GM23338 (cell line): Measurements from ENCODE around the gene CFAP77. TPM values are rescaled to one million over a fixed set of nuclear protein-coding genes. Genes with fewer than 3 reads are reported as not detected.

Experiments
- ATAC-seq: fragments of 200-7000 bp; cut with Tn5 transposase; 3 replicates; pipeline ENCODE4 v1.9.1; 2020
- DNase-seq: peaks from one replicate; pipeline ENCODE4 v3.0.0-alpha.2; 2015; ENCODE audit warnings: low spot score
- H2AFZ ChIP-seq: fragments of 200-600 bp; sonication (generic); 2 replicates; pipeline ENCODE4 v1.8.0; 2016; ENCODE audit warnings: antibody characterized with exemption, mild to moderate bottlenecking, moderate library complexity
- H3F3A ChIP-seq: fragments of 200-600 bp; sonication (generic); replicated peaks from 2 replicates; pipeline ENCODE4 v1.8.0; 2017; ENCODE audit warnings: antibody characterized with exemption, mixed run types, low read depth
- H3K27ac ChIP-seq: fragments of 200-600 bp; sonication (generic); 2 replicates; pipeline ENCODE4 v1.6.1; 2016; ENCODE audit warnings: low read depth
- H3K27me3 ChIP-seq: fragments of 200-600 bp; sonication (generic); 2 replicates; pipeline ENCODE4 v1.8.0; 2016; ENCODE audit warnings: mild to moderate bottlenecking, mixed run types, moderate library complexity; ENCODE audit not compliant: insufficient read depth
- H3K36me3 ChIP-seq: fragments of 200-600 bp; sonication (generic); 2 replicates; pipeline ENCODE4 v1.8.0; 2016; ENCODE audit warnings: mild to moderate bottlenecking; ENCODE audit not compliant: insufficient read depth
- H3K4me1 ChIP-seq: fragments of 200-600 bp; sonication (generic); 2 replicates; pipeline ENCODE4 v1.8.0; 2016; ENCODE audit warnings: mild to moderate bottlenecking, moderate library complexity; ENCODE audit not compliant: insufficient read depth
- H3K4me2 ChIP-seq: fragments of 200-600 bp; sonication (generic); 2 replicates; pipeline ENCODE4 v1.7.1; 2017; ENCODE audit warnings: mixed run types
- H3K4me3 ChIP-seq: fragments of 200-600 bp; sonication (generic); 2 replicates; pipeline ENCODE4 v1.6.1; 2016; ENCODE audit warnings: mixed run types
- H3K79me2 ChIP-seq: fragments of 200-600 bp; sonication (generic); replicated peaks from 2 replicates; pipeline ENCODE4 v1.8.0; 2017; ENCODE audit warnings: mild to moderate bottlenecking; ENCODE audit not compliant: insufficient read depth
- H3K9me2 ChIP-seq: fragments of 200-600 bp; sonication (generic); 2 replicates; pipeline ENCODE4 v1.8.0; 2017; ENCODE audit not compliant: insufficient read depth
- H4K20me1 ChIP-seq: fragments of 200-600 bp; sonication (generic); replicated peaks from 2 replicates; pipeline ENCODE4 v1.8.0; 2017; ENCODE audit warnings: mild to moderate bottlenecking; ENCODE audit not compliant: insufficient read depth
- H3K27ac Mint-ChIP-seq: 2 replicates; pipeline ENCODE4 v1.8.0; 2020; ENCODE audit warnings: inconsistent platforms, mild to moderate bottlenecking, moderate library complexity, mixed read lengths
- H3K27me3 Mint-ChIP-seq: 3 replicates; pipeline ENCODE4 v1.8.0; 2022; ENCODE audit warnings: low read depth, mild to moderate bottlenecking, moderate library complexity, mixed read lengths, inconsistent platforms; ENCODE audit not compliant: insufficient read depth, poor library complexity
- H3K36me3 Mint-ChIP-seq: 3 replicates; pipeline ENCODE4 v1.8.0; 2021; ENCODE audit warnings: low read depth, mild to moderate bottlenecking, inconsistent platforms, moderate library complexity, mixed read lengths
- H3K4me1 Mint-ChIP-seq: 3 replicates; pipeline ENCODE4 v1.8.0; 2020; ENCODE audit warnings: mild to moderate bottlenecking, inconsistent platforms, mixed read lengths
- H3K4me3 Mint-ChIP-seq: 3 replicates; pipeline ENCODE4 v1.8.0; 2021; ENCODE audit warnings: moderate library complexity, mild to moderate bottlenecking, inconsistent platforms, mixed read lengths
- H3K9me3 Mint-ChIP-seq: 3 replicates; pipeline ENCODE4 v1.8.0; 2020; ENCODE audit warnings: moderate library complexity, mild to moderate bottlenecking, inconsistent platforms, mixed read lengths
- CREB1 ChIP-seq: fragments of 250-450 bp; sonication (Bioruptor Pico); IDR thresholded peaks from 2 replicates; pipeline ENCODE4 v1.5.0; 2020; ENCODE audit warnings: low read depth, mild to moderate bottlenecking, moderate library complexity
- CTCF ChIP-seq, 2 experiments: fragments of 200-600 bp in 1 of 2; sonication (generic) in 1 of 2; conservative IDR thresholded peaks; 2 replicates each; pipeline versions ENCODE4 v1.5.1 to v1.6.1; 2016 to 2017; ENCODE audit warnings: antibody characterized with exemption in 2 of 2, low read depth in 2 of 2, mild to moderate bottlenecking in 2 of 2, moderate library complexity in 1 of 2
- ETS1 ChIP-seq: IDR thresholded peaks from 2 replicates; pipeline ENCODE4 v1.6.1; 2016; ENCODE audit warnings: antibody characterized with exemption
- EZH2 ChIP-seq: fragments of 200-600 bp; sonication (generic); IDR thresholded peaks from one replicate; pipeline ENCODE4 v1.8.0; 2017; ENCODE audit warnings: antibody characterized with exemption, mild to moderate bottlenecking, low read depth; ENCODE audit not compliant: unreplicated experiment
- EZH2phosphoT487 ChIP-seq: fragments of 200-600 bp; sonication (generic); IDR thresholded peaks from one replicate; pipeline ENCODE4 v1.8.1; 2018; ENCODE audit warnings: antibody characterized with exemption; ENCODE audit not compliant: unreplicated experiment
- JUNB ChIP-seq: IDR thresholded peaks from one replicate; pipeline ENCODE4 v1.6.1; 2016; ENCODE audit warnings: antibody characterized with exemption; ENCODE audit not compliant: unreplicated experiment
- NANOG ChIP-seq: IDR thresholded peaks from 2 replicates; pipeline ENCODE4 v1.6.1; 2016; ENCODE audit warnings: antibody characterized with exemption, borderline replicate concordance
- POLR2AphosphoS5 ChIP-seq: IDR thresholded peaks from 2 replicates; pipeline ENCODE4 v1.6.1; 2016; ENCODE audit warnings: antibody characterized with exemption, low read depth
- REST ChIP-seq: IDR thresholded peaks from one replicate; pipeline ENCODE4 v1.6.1; 2018; ENCODE audit warnings: antibody characterized with exemption; ENCODE audit not compliant: unreplicated experiment
- STAT1 ChIP-seq: IDR thresholded peaks from one replicate; pipeline ENCODE4 v1.6.1; 2016; ENCODE audit warnings: antibody characterized with exemption; ENCODE audit not compliant: unreplicated experiment
- ZNF114 ChIP-seq: fragments of 250-450 bp; sonication (Bioruptor Pico); IDR thresholded peaks from 2 replicates; pipeline ENCODE4 v1.5.0; 2020; ENCODE audit warnings: mild to moderate bottlenecking, moderate library complexity
- ZNF331 ChIP-seq: fragments of 250-450 bp; sonication (Bioruptor Pico); IDR thresholded peaks from 2 replicates; pipeline ENCODE4 v1.5.0; 2020; ENCODE audit warnings: low read depth, mild to moderate bottlenecking, moderate library complexity
- ZNF462 ChIP-seq: fragments of 250-450 bp; sonication (Bioruptor Pico); IDR thresholded peaks from 2 replicates; pipeline ENCODE4 v1.5.0; 2020; ENCODE audit warnings: mild to moderate bottlenecking, moderate library complexity
- polyA plus RNA-seq: library from polyadenylated mRNA; unstranded; fragments of >200 nt; fragmentation: Nextera tagmentation; extraction: Ambion mirVana; gene quantifications from 2 replicates; pipeline ENCODE4 v1.2.1, GENCODE V29; 2016
- total RNA-seq: library from RNA; depleted of rRNA; stranded (reverse); fragments of >200 nt; shearing (Covaris generic); gene quantifications from 2 replicates; pipeline ENCODE4 v1.2.3, GENCODE V29; 2014

The CFAP77 gene
- total and polyA plus RNA-seq, 2 experiments from 2014 or later: 0.97 to 1.3 TPM

GRCh38 chr9:132545578-132545977 lies 135.6 kb downstream of the CFAP77 start:
- H2AFZ ChIP-seq: peak overlapping the region; percentile 100; the same call in 1 of the 2 replicates
- H3K27ac Mint-ChIP-seq: no peak overlapping the region
- H3K36me3 Mint-ChIP-seq: no peaks in the 10 kb centered on the region; the same call in 2 of the 3 replicates
- H3K9me2 ChIP-seq: no peaks in the 10 kb centered on the region
- peak overlapping the region; percentile 56 for H3K4me3 ChIP-seq
- no peaks in the 10 kb centered on the region for H3F3A ChIP-seq
- H3K4me1 ChIP-seq: peaks cover 3% of the 10 kb centered on the region; the same call in 1 of the 2 replicates
- no peak for DNase-seq
- TF ChIP-seq NANOG: no peak
- no peak for TF ChIP-seq POLR2AphosphoS5
- no peak for TF ChIP-seq CTCF (conservative IDR thresholded peaks at IDR 0.05; ENCODE audit: low read depth in 2 of 2)
- TF ChIP-seq ZNF114 (CRISPR knock-in tag): no peak
- TF ChIP-seq ZNF331: no peak
- TF ChIP-seq STAT1: no peak
- TF ChIP-seq ETS1: no peak
- TF ChIP-seq ZNF462 (CRISPR knock-in tag): no peak
- no peak for TF ChIP-seq REST
- TF ChIP-seq EZH2: no peak
- TF ChIP-seq EZH2phosphoT487: no peak
- TF ChIP-seq JUNB: no peak
- TF ChIP-seq CREB1 (CRISPR knock-in tag): no peak
- no peak overlapping the region for H3K27ac ChIP-seq
- H3K4me1 Mint-ChIP-seq: peaks cover 31% of the 10 kb centered on the region
- H3K27me3 Mint-ChIP-seq: peaks cover 20% of the 10 kb centered on the region
- H3K4me3 Mint-ChIP-seq: peak overlapping the region; percentile 74; the same call in 1 of the 3 replicates
- no peak for ATAC-seq
- H4K20me1 ChIP-seq: no peaks in the 10 kb centered on the region
- no peaks in the 10 kb centered on the region for H3K27me3 ChIP-seq
- H3K36me3 ChIP-seq: no peaks in the 10 kb centered on the region
- H3K79me2 ChIP-seq: no peaks in the 10 kb centered on the region
- no peak overlapping the region for H3K4me2 ChIP-seq
- no peaks in the 10 kb centered on the region for H3K9me3 Mint-ChIP-seq
